Astrocyte (in vitro differentiated cells and primary cell): Measurements from ENCODE around the gene PIK3CB. TPM values are rescaled to one million over a fixed set of nuclear protein-coding genes. Genes with fewer than 3 reads are reported as not detected.

ENCODE experiments used
- DNase-seq: peaks from one replicate; pipeline ENCODE4 v3.0.0-alpha.2; 2010; ENCODE audit warnings: low read depth
- FAIRE-seq: peaks from 2 replicates; lab custom pipeline; 2011; peaks lifted over from hg19 to GRCh38; lab: Jason Lieb, UNC
- H2AFZ ChIP-seq: 2 replicates; pipeline ENCODE4 v1.6.0; 2012; ENCODE audit warnings: low read depth, low read length, inconsistent platforms
- H3K27ac ChIP-seq: 2 replicates; pipeline ENCODE4 v1.5.1; 2011; ENCODE audit warnings: low read depth, low read length, inconsistent platforms
- H3K27me3 ChIP-seq: 2 replicates; pipeline ENCODE4 v1.6.0; 2011; ENCODE audit warnings: low read length, inconsistent platforms; ENCODE audit not compliant: insufficient read depth
- H3K36me3 ChIP-seq: 2 replicates; pipeline ENCODE4 v1.5.1; 2011; ENCODE audit warnings: low read length, inconsistent platforms; ENCODE audit not compliant: insufficient read depth
- H3K4me1 ChIP-seq: 2 replicates; pipeline ENCODE4 v1.5.1; 2011; ENCODE audit warnings: low read length, inconsistent platforms; ENCODE audit not compliant: insufficient read depth
- H3K4me2 ChIP-seq: 2 replicates; pipeline ENCODE4 v1.6.0; 2012; ENCODE audit warnings: low read length, inconsistent platforms
- H3K4me3 ChIP-seq: 2 replicates; pipeline ENCODE4 v1.5.1; 2011; ENCODE audit warnings: low read depth, mild to moderate bottlenecking, low read length, inconsistent platforms; ENCODE audit not compliant: insufficient read depth
- H3K79me2 ChIP-seq: 2 replicates; pipeline ENCODE4 v1.6.0; 2012; ENCODE audit warnings: mild to moderate bottlenecking, low read length, inconsistent platforms; ENCODE audit not compliant: insufficient read depth
- H3K9ac ChIP-seq: 2 replicates; pipeline ENCODE4 v1.6.0; 2012; ENCODE audit warnings: mild to moderate bottlenecking, low read length, inconsistent platforms
- H3K9me3 ChIP-seq: 2 replicates; pipeline ENCODE4 v1.5.1; 2012; ENCODE audit warnings: low read depth, mild to moderate bottlenecking, low read length, inconsistent platforms; ENCODE audit not compliant: insufficient read depth
- H4K20me1 ChIP-seq: 2 replicates; pipeline ENCODE4 v1.6.0; 2012; ENCODE audit warnings: low read length, inconsistent platforms; ENCODE audit not compliant: insufficient read depth
- H3K27ac Mint-ChIP-seq: one replicate; pipeline ENCODE4 v1.8.0; 2021; ENCODE audit warnings: mild to moderate bottlenecking, mixed read lengths; ENCODE audit not compliant: unreplicated experiment
- H3K27me3 Mint-ChIP-seq: one replicate; pipeline ENCODE4 v1.8.0; 2021; ENCODE audit warnings: low read depth, mixed read lengths; ENCODE audit not compliant: unreplicated experiment
- H3K36me3 Mint-ChIP-seq: one replicate; pipeline ENCODE4 v1.8.0; 2021; ENCODE audit warnings: low read depth, mixed read lengths; ENCODE audit not compliant: unreplicated experiment
- H3K4me1 Mint-ChIP-seq: one replicate; pipeline ENCODE4 v1.8.0; 2021; ENCODE audit warnings: low read depth, mixed read lengths; ENCODE audit not compliant: unreplicated experiment
- H3K4me3 Mint-ChIP-seq: one replicate; pipeline ENCODE4 v1.8.0; 2021; ENCODE audit warnings: mild to moderate bottlenecking, moderate library complexity, mixed read lengths; ENCODE audit not compliant: unreplicated experiment
- H3K9me3 Mint-ChIP-seq: one replicate; pipeline ENCODE4 v1.8.0; 2021; ENCODE audit warnings: mild to moderate bottlenecking, mixed read lengths; ENCODE audit not compliant: unreplicated experiment
- CTCF ChIP-seq: IDR thresholded peaks from 2 replicates; pipeline ENCODE4 v1.5.1; 2011; ENCODE audit warnings: low read depth, mild to moderate bottlenecking, inconsistent platforms, low read length, moderate library complexity; ENCODE audit not compliant: insufficient read depth
- EZH2 ChIP-seq: IDR thresholded peaks from 2 replicates; pipeline ENCODE4 v1.6.1; 2012; ENCODE audit warnings: mild to moderate bottlenecking, low read length, inconsistent platforms; ENCODE audit not compliant: insufficient read depth
- total RNA-seq: library from RNA; stranded (reverse); gene quantifications from 2 replicates; pipeline ENCODE4 v1.2.1, GENCODE V29; 2021

PIK3CB gene
- total RNA-seq, 1 donor from 2014 or later, result 24.8 TPM

DNA sequence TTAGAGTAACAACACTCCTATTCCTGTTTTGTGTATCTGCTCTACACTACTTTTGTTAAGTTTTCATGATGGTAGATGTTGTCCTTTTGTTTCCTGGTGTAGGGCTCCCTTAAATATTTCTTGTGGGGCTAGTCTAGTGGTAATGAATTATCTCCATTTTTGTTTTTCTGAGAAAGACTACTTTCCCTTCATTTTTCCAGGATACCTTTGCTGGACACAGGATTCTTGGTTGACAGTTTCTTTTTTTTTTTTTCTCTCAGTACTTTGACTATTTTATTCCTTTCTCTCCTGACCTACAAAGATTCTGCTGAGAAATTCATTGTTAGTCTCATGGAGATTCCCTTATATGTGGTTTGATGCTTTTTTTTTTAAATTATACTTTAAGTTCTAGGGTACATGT, 188.2 kb downstream of the PIK3CB start:
- no peaks in the 10 kb centered on the region for H3K36me3 ChIP-seq
- FAIRE-seq (no peak), DNase-seq (no peak)
- Mint-ChIP-seq H3K4me1 (no peaks in the 10 kb centered on the region), H3K9me3 (peaks cover 45% of the 10 kb centered on the region), H3K36me3 (peaks cover 48% of the 10 kb centered on the region), H3K27me3 (no peaks in the 10 kb centered on the region), H3K27ac (no peak overlapping the region), H3K4me3 (no peak overlapping the region)
- TF ChIP-seq CTCF (no peak), EZH2 (no peak)
- peaks cover 4% of the 10 kb centered on the region for H3K9me3 ChIP-seq
- no peaks in the 10 kb centered on the region for H4K20me1 ChIP-seq
- no peaks in the 10 kb centered on the region for H3K4me1 ChIP-seq
- no peaks in the 10 kb centered on the region for H3K27me3 ChIP-seq
- H2AFZ ChIP-seq, result no peak overlapping the region
- no peak overlapping the region for H3K27ac ChIP-seq
- H3K9ac ChIP-seq, result no peak overlapping the region
- no peak overlapping the region for H3K4me2 ChIP-seq
- no peak overlapping the region for H3K4me3 ChIP-seq
- no peaks in the 10 kb centered on the region for H3K79me2 ChIP-seq

DNA sequence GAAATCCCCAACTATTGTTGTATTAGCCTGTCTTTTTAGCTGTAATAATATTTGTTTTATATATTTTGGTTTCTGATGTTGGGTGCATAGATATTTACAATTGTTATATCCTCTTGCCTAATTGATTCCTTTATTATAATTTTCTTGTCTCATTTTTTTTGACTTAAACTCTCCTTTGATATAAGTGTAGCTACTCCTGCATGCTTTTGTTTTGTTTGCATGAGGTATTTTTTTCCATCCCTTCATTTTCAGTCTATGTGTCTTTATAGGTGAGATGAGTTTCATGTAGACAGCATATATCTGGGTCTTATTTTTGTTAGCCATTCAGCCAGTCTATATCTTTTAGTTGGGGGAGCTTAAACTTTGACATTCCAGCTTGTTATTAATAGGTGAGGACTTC, 188.7 kb downstream of the PIK3CB start:
- H3K9me3 Mint-ChIP-seq, result peaks cover 45% of the 10 kb centered on the region
- Histone ChIP-seq H3K9me3 (peaks cover 4% of the 10 kb centered on the region), H3K36me3 (no peaks in the 10 kb centered on the region), H3K9ac (no peak overlapping the region), H3K4me2 (no peak overlapping the region), H4K20me1 (no peaks in the 10 kb centered on the region), H2AFZ (no peak overlapping the region), H3K4me1 (no peaks in the 10 kb centered on the region), H3K4me3 (no peak overlapping the region), H3K27ac (no peak overlapping the region), H3K79me2 (no peaks in the 10 kb centered on the region), H3K27me3 (no peaks in the 10 kb centered on the region)
- no peak overlapping the region for H3K4me3 Mint-ChIP-seq
- no peak overlapping the region for H3K27ac Mint-ChIP-seq
- no peaks in the 10 kb centered on the region for H3K27me3 Mint-ChIP-seq
- TF ChIP-seq EZH2, result no peak
- no peak for TF ChIP-seq CTCF
- FAIRE-seq, result no peak
- no peak for DNase-seq
- H3K36me3 Mint-ChIP-seq, result peaks cover 48% of the 10 kb centered on the region
- no peaks in the 10 kb centered on the region for H3K4me1 Mint-ChIP-seq

GRCh38 chr3:138642927-138643253, 191.8 kb downstream of the PIK3CB start:
- no peaks in the 10 kb centered on the region for H3K9me3 ChIP-seq
- TF ChIP-seq EZH2, result no peak
- no peak for TF ChIP-seq CTCF
- peaks cover 27% of the 10 kb centered on the region for H3K36me3 Mint-ChIP-seq

More at GRCh38 chr3:138642927-138643253, 191.8 kb downstream of the PIK3CB start:
- no peak overlapping the region for H3K27ac Mint-ChIP-seq
- Histone ChIP-seq H3K9ac (no peak overlapping the region), H3K36me3 (no peaks in the 10 kb centered on the region), H3K79me2 (no peaks in the 10 kb centered on the region), H3K4me1 (no peaks in the 10 kb centered on the region), H3K27ac (no peak overlapping the region), H3K4me3 (no peak overlapping the region), H4K20me1 (no peaks in the 10 kb centered on the region), H3K4me2 (no peak overlapping the region), H2AFZ (no peak overlapping the region), H3K27me3 (no peaks in the 10 kb centered on the region)
- DNase-seq (no peak), FAIRE-seq (no peak)
- no peak overlapping the region for H3K4me3 Mint-ChIP-seq
- no peaks in the 10 kb centered on the region for H3K4me1 Mint-ChIP-seq
- H3K27me3 Mint-ChIP-seq, result no peaks in the 10 kb centered on the region
- H3K9me3 Mint-ChIP-seq, result peaks cover 33% of the 10 kb centered on the region
